GM12873 (cell line): ENCODE measurements around the gene CHD8.

Source experiments
- CTCF ChIP-seq: IDR thresholded peaks from 2 replicates; pipeline ENCODE4 v1.5.1; 2012; ENCODE audit warnings: low read depth, mild to moderate bottlenecking, moderate library complexity, low read length, control low read depth; ENCODE audit not compliant: insufficient read depth; ENCODE audit errors: missing control alignments

Gene CHD8

DNA sequence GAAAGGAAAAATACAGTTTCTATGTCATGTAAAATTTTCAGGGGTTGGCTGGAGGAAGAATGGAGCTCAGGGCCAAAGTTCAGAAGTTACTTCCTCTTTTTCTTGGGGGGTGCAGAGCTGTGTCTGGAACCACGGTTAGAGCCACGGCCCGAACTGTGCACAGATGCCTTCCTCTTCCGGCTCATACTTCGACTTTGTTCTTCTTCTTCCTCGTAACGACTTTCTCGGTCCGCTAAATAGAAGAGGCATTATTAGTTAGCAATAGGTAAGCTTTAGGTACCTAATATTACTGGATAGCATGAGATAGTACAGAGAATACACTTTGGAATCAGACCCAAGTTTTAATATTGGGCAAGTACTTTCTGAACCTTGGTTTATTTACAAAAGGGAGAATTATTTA lies 103.3 kb downstream of the CHD8 start:
- TF ChIP-seq CTCF: no peak

GRCh38 chr14:21350539-21350938 lies 105.4 kb downstream of the CHD8 start:
- no peak for TF ChIP-seq CTCF

DNA sequence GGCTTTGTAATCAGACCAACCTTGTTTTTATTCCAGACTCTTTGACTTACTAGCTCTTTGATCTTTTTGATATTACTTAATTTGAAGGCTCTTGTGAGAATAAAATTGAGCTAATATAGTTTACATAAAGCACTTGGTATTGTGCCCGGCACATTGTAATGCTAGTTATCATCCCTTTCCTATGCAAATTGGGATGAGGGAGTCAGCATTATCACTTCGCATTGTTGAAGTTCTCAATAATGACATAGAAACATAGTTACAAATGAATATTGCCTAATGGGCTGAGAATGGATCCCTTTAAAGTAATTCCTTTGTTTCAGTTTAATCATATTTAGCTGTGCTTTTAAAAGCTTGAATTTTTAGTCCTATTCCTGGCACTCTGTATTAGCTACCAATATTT lies 108.7 kb downstream of the CHD8 start:
- TF ChIP-seq CTCF: no peak

DNA sequence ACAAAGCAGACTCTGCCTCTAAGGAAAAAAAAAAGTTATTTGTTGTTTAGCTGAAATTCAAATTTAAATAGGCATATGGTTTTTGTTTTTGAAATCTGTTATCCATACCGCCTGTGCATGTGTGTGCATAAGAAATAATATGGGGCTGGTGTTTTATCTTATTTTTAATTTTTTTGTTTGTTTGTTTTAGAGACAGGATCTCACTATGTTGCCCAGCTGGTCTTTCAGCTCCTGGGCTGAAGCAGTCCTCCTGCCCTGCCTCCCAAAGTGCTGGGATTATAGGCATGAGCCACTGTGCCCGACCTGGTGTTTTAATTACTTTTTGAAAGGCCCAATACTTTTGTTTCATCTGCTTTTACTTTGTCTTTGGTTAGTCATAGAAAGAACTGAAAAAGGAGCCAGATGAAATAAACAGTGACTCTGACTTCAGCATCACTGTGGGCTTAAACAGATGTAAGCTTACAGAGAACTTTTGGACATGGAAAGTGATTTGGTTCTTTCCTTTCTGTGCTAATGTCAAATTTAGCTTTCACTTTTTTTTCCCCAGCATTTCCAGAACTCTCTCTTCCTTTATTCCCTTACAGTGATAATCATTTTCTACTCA lies 109.3 kb downstream of the CHD8 start:
- no peak for TF ChIP-seq CTCF

GRCh38 chr14:21343035-21343794 lies 112.7 kb downstream of the CHD8 start:
- no peak for TF ChIP-seq CTCF
